ENCODE results near the gene TSC22D1. TPM values are rescaled to one million over a fixed set of nuclear protein-coding genes. Genes with fewer than 3 reads are reported as not detected.
A peak's percentile ranks its signal among the peaks of the same experiment; 100 is the strongest.
"Not testable (repeated sequence)": the region's sequence is repeated elsewhere in the genome, so short reads cannot be mapped to it uniquely, and the experiment has no call there.

The TSC22D1 gene
- 300 TPM for total RNA-seq

- DNase-seq (ENCODE audit: low spot score in 2 of 2), result peak; percentile 12 to 36
- no peak for FAIRE-seq
Observed at GRCh38 chr13:44575741-44576350, at the start of gene TSC22D1. Gene TSC22D1 (minus strand): TSS chr13:44576330. CDS start chr13:44576074, 256 bp downstream.

- FAIRE-seq (no peak), DNase-seq (ENCODE audit: low spot score in 2 of 2) (no peak)
Observed at GRCh38 chr13:44622708-44623107, 46.6 kb upstream of the TSC22D1 start.

GRCh38 chr13:44622261-44622660, 46.1 kb upstream of the TSC22D1 start:
- FAIRE-seq, result no peak
- no peak for DNase-seq (ENCODE audit: low spot score in 2 of 2)

GRCh38 chr13:44620057-44620456, 43.9 kb upstream of the TSC22D1 start:
- no peak for FAIRE-seq
- DNase-seq (ENCODE audit: low spot score in 2 of 2), result no peak

- DNase-seq (ENCODE audit: low spot score in 2 of 2), result no peak
- FAIRE-seq, result no peak
Observed at GRCh38 chr13:44619651-44620050, 43.5 kb upstream of the TSC22D1 start.

GRCh38 chr13:44618326-44618725, 42.2 kb upstream of the TSC22D1 start:
- FAIRE-seq (no peak), DNase-seq (ENCODE audit: low spot score in 2 of 2) (no peak)

- DNase-seq (ENCODE audit: low spot score in 2 of 2) (no peak), FAIRE-seq (no peak)
Observed at GRCh38 chr13:44617648-44618047, 41.5 kb upstream of the TSC22D1 start.

GRCh38 chr13:44609137-44609536, 33.0 kb upstream of the TSC22D1 start:
- FAIRE-seq, result no peak

GRCh38 chr13:44605721-44606120, 29.6 kb upstream of the TSC22D1 start:
- no peak for FAIRE-seq
- no peak for DNase-seq (ENCODE audit: low spot score in 2 of 2)

More at GRCh38 chr13:44609137-44609536, 33.0 kb upstream of the TSC22D1 start:
- DNase-seq (ENCODE audit: low spot score in 2 of 2), result no peak

- DNase-seq (ENCODE audit: low spot score in 2 of 2) (no peak), FAIRE-seq (no peak)
Observed at GRCh38 chr13:44605275-44605674, 29.1 kb upstream of the TSC22D1 start.

- no peak for FAIRE-seq
Observed at GRCh38 chr13:44601586-44601985, 25.5 kb upstream of the TSC22D1 start.

GRCh38 chr13:44593861-44594592, 17.9 kb upstream of the TSC22D1 start:
- DNase-seq (ENCODE audit: low spot score in 2 of 2); FAIRE-seq: not testable (repeated sequence)

More at GRCh38 chr13:44601586-44601985, 25.5 kb upstream of the TSC22D1 start:
- DNase-seq (ENCODE audit: low spot score in 2 of 2), result no peak

- no peak for DNase-seq (ENCODE audit: low spot score in 2 of 2)
- no peak for FAIRE-seq
Observed at GRCh38 chr13:44592216-44592847, 16.2 kb upstream of the TSC22D1 start.

GRCh38 chr13:44591316-44591715, 15.2 kb upstream of the TSC22D1 start:
- DNase-seq (ENCODE audit: low spot score in 2 of 2) (no peak), FAIRE-seq (no peak)

GRCh38 chr13:44583137-44583536, 7.0 kb upstream of the TSC22D1 start:
- FAIRE-seq (no peak), DNase-seq (ENCODE audit: low spot score in 2 of 2) (no peak)

- FAIRE-seq, result no peak
- no peak for DNase-seq (ENCODE audit: low spot score in 2 of 2)
Observed at GRCh38 chr13:44578067-44578400, 1.9 kb upstream of the TSC22D1 start.

GRCh38 chr13:44577236-44578066, 1.3 kb upstream of the TSC22D1 start:
- FAIRE-seq (no peak), DNase-seq (ENCODE audit: low spot score in 2 of 2) (peak; percentile 89 to 94)

- peak in 1 of 2 donors; percentile 31 for DNase-seq (ENCODE audit: low spot score in 2 of 2)
- no peak for FAIRE-seq
Observed at GRCh38 chr13:44576351-44577235, 463 bp upstream of the TSC22D1 start.

- FAIRE-seq (no peak), DNase-seq (ENCODE audit: low spot score in 2 of 2) (no peak)
Observed at GRCh38 chr13:44575035-44575434, 1.1 kb downstream of the TSC22D1 start.

GRCh38 chr13:44574466-44574855, 1.7 kb downstream of the TSC22D1 start:
- DNase-seq (ENCODE audit: low spot score in 2 of 2) (no peak), FAIRE-seq (no peak)

All from frontal cortex (tissue), 4 donors.